ENCODE data around the gene SPTB.
A peak's percentile ranks its signal among the peaks of the same experiment; 100 is the strongest.

Gene SPTB

GRCh38 chr14:64787619-64788018 is 92.1 kb downstream of the SPTB start:
- no peaks in the 10 kb centered on the region for H3K4me1 ChIP-seq (ENCODE audit: control insufficient read depth in 5 of 5, insufficient read depth in 5 of 5, low read length in 5 of 5)
- no peaks in the 10 kb centered on the region for H3K27me3 ChIP-seq (ENCODE audit: control insufficient read depth in 5 of 5, insufficient read depth in 4 of 5, low read length in 5 of 5)
- H3K9me3 ChIP-seq (ENCODE audit: control insufficient read depth in 5 of 5, low read length in 5 of 5) = no peaks in the 10 kb centered on the region
- no peak overlapping the region for H3K27ac ChIP-seq (ENCODE audit: low read depth, low read length)
- no peaks in the 10 kb centered on the region for H3K36me3 ChIP-seq (ENCODE audit: control insufficient read depth in 5 of 5, insufficient read depth in 5 of 5, low read length in 5 of 5)
- no peak overlapping the region for H3K4me3 ChIP-seq (ENCODE audit: low read depth in 1 of 5, low read length in 5 of 5)
- no peak overlapping the region for H3K9ac ChIP-seq (ENCODE audit: low read length in 5 of 5)

- H3K9me3 ChIP-seq (ENCODE audit: control insufficient read depth in 5 of 5, low read length in 5 of 5) = no peaks in the 10 kb centered on the region
- H3K4me3 ChIP-seq (ENCODE audit: low read depth in 1 of 5, low read length in 5 of 5) = no peak overlapping the region
- H3K27me3 ChIP-seq (ENCODE audit: control insufficient read depth in 5 of 5, insufficient read depth in 4 of 5, low read length in 5 of 5) = no peaks in the 10 kb centered on the region
- no peaks in the 10 kb centered on the region for H3K36me3 ChIP-seq (ENCODE audit: control insufficient read depth in 5 of 5, insufficient read depth in 5 of 5, low read length in 5 of 5)
- no peak overlapping the region for H3K27ac ChIP-seq (ENCODE audit: low read depth, low read length)
- H3K9ac ChIP-seq (ENCODE audit: low read length in 5 of 5) = no peak overlapping the region
- H3K4me1 ChIP-seq (ENCODE audit: control insufficient read depth in 5 of 5, insufficient read depth in 5 of 5, low read length in 5 of 5) = no peaks in the 10 kb centered on the region
These were observed 93.2 kb downstream of the SPTB start for GRCh38 chr14:64786296-64787149.

- no peak overlapping the region for H3K27ac ChIP-seq (ENCODE audit: low read depth, low read length)
- H3K9me3 ChIP-seq (ENCODE audit: control insufficient read depth in 5 of 5, low read length in 5 of 5) = no peaks in the 10 kb centered on the region
- H3K4me3 ChIP-seq (ENCODE audit: low read depth in 1 of 5, low read length in 5 of 5) = no peak overlapping the region
- H3K36me3 ChIP-seq (ENCODE audit: control insufficient read depth in 5 of 5, insufficient read depth in 5 of 5, low read length in 5 of 5) = no peaks in the 10 kb centered on the region
- H3K4me1 ChIP-seq (ENCODE audit: control insufficient read depth in 5 of 5, insufficient read depth in 5 of 5, low read length in 5 of 5) = no peaks in the 10 kb centered on the region
- H3K9ac ChIP-seq (ENCODE audit: low read length in 5 of 5) = no peak overlapping the region
- no peaks in the 10 kb centered on the region for H3K27me3 ChIP-seq (ENCODE audit: control insufficient read depth in 5 of 5, insufficient read depth in 4 of 5, low read length in 5 of 5)
These were observed 95.7 kb downstream of the SPTB start for GRCh38 chr14:64784006-64784405.

GRCh38 chr14:64782196-64782595 is 97.5 kb downstream of the SPTB start:
- no peak overlapping the region for H3K27ac ChIP-seq (ENCODE audit: low read depth, low read length)
- H3K9ac ChIP-seq (ENCODE audit: low read length in 5 of 5) = no peak overlapping the region
- H3K27me3 ChIP-seq (ENCODE audit: control insufficient read depth in 5 of 5, insufficient read depth in 4 of 5, low read length in 5 of 5) = no peaks in the 10 kb centered on the region
- H3K36me3 ChIP-seq (ENCODE audit: control insufficient read depth in 5 of 5, insufficient read depth in 5 of 5, low read length in 5 of 5) = no peaks in the 10 kb centered on the region
- no peaks in the 10 kb centered on the region for H3K9me3 ChIP-seq (ENCODE audit: control insufficient read depth in 5 of 5, low read length in 5 of 5)
- no peak overlapping the region for H3K4me3 ChIP-seq (ENCODE audit: low read depth in 1 of 5, low read length in 5 of 5)
- peaks cover 0 to 7% (median 3%) of the 10 kb centered on the region in 5 donors for H3K4me1 ChIP-seq (ENCODE audit: control insufficient read depth in 5 of 5, insufficient read depth in 5 of 5, low read length in 5 of 5)

GRCh38 chr14:64779472-64779871 is 100.2 kb downstream of the SPTB start:
- no peak overlapping the region for H3K4me3 ChIP-seq (ENCODE audit: low read depth in 1 of 5, low read length in 5 of 5)
- H3K27me3 ChIP-seq (ENCODE audit: control insufficient read depth in 5 of 5, insufficient read depth in 4 of 5, low read length in 5 of 5) = no peaks in the 10 kb centered on the region
- H3K9ac ChIP-seq (ENCODE audit: low read length in 5 of 5) = no peak overlapping the region
- no peaks in the 10 kb centered on the region for H3K36me3 ChIP-seq (ENCODE audit: control insufficient read depth in 5 of 5, insufficient read depth in 5 of 5, low read length in 5 of 5)
- H3K9me3 ChIP-seq (ENCODE audit: control insufficient read depth in 5 of 5, low read length in 5 of 5) = no peaks in the 10 kb centered on the region
- H3K27ac ChIP-seq (ENCODE audit: low read depth, low read length) = no peak overlapping the region
- H3K4me1 ChIP-seq (ENCODE audit: control insufficient read depth in 5 of 5, insufficient read depth in 5 of 5, low read length in 5 of 5) = peaks cover 0 to 7% (median 3%) of the 10 kb centered on the region in 5 donors

GRCh38 chr14:64778104-64778754 is 101.5 kb downstream of the SPTB start:
- peak overlapping the region; percentile 23 for H3K27ac ChIP-seq (ENCODE audit: low read depth, low read length)
- H3K36me3 ChIP-seq (ENCODE audit: control insufficient read depth in 5 of 5, insufficient read depth in 5 of 5, low read length in 5 of 5) = no peaks in the 10 kb centered on the region
- no peaks in the 10 kb centered on the region for H3K27me3 ChIP-seq (ENCODE audit: control insufficient read depth in 5 of 5, insufficient read depth in 4 of 5, low read length in 5 of 5)
- no peak overlapping the region for H3K4me3 ChIP-seq (ENCODE audit: low read depth in 1 of 5, low read length in 5 of 5)
- no peak overlapping the region for H3K9ac ChIP-seq (ENCODE audit: low read length in 5 of 5)
- H3K4me1 ChIP-seq (ENCODE audit: control insufficient read depth in 5 of 5, insufficient read depth in 5 of 5, low read length in 5 of 5) = peaks cover 0 to 7% (median 3%) of the 10 kb centered on the region in 5 donors
- peaks cover 0 to 4% (median 0%) of the 10 kb centered on the region in 5 donors for H3K9me3 ChIP-seq (ENCODE audit: control insufficient read depth in 5 of 5, low read length in 5 of 5)

GRCh38 chr14:64777461-64777860 is 102.2 kb downstream of the SPTB start:
- no peak overlapping the region for H3K27ac ChIP-seq (ENCODE audit: low read depth, low read length)
- peaks cover 0 to 7% (median 3%) of the 10 kb centered on the region in 5 donors for H3K4me1 ChIP-seq (ENCODE audit: control insufficient read depth in 5 of 5, insufficient read depth in 5 of 5, low read length in 5 of 5)
- peaks cover 0 to 7% (median 0%) of the 10 kb centered on the region in 5 donors for H3K9me3 ChIP-seq (ENCODE audit: control insufficient read depth in 5 of 5, low read length in 5 of 5)
- H3K27me3 ChIP-seq (ENCODE audit: control insufficient read depth in 5 of 5, insufficient read depth in 4 of 5, low read length in 5 of 5) = no peaks in the 10 kb centered on the region
- H3K9ac ChIP-seq (ENCODE audit: low read length in 5 of 5) = no peak overlapping the region
- no peak overlapping the region for H3K4me3 ChIP-seq (ENCODE audit: low read depth in 1 of 5, low read length in 5 of 5)
- H3K36me3 ChIP-seq (ENCODE audit: control insufficient read depth in 5 of 5, insufficient read depth in 5 of 5, low read length in 5 of 5) = peaks cover 0 to under 1% (median 0%) of the 10 kb centered on the region in 5 donors

- Histone ChIP-seq H3K4me3 (ENCODE audit: low read depth in 1 of 5, low read length in 5 of 5) (no peak overlapping the region), H3K36me3 (ENCODE audit: control insufficient read depth in 5 of 5, insufficient read depth in 5 of 5, low read length in 5 of 5) (peaks cover 0 to 6% (median 0%) of the 10 kb centered on the region in 5 donors), H3K9ac (ENCODE audit: low read length in 5 of 5) (no peak overlapping the region), H3K27ac (ENCODE audit: low read depth, low read length) (no peak overlapping the region), H3K9me3 (ENCODE audit: control insufficient read depth in 5 of 5, low read length in 5 of 5) (peaks cover 0 to 7% (median 0%) of the 10 kb centered on the region in 5 donors), H3K4me1 (ENCODE audit: control insufficient read depth in 5 of 5, insufficient read depth in 5 of 5, low read length in 5 of 5) (peaks cover 0 to 7% (median 3%) of the 10 kb centered on the region in 5 donors), H3K27me3 (ENCODE audit: control insufficient read depth in 5 of 5, insufficient read depth in 4 of 5, low read length in 5 of 5) (no peaks in the 10 kb centered on the region)
These were observed 104.5 kb downstream of the SPTB start for GRCh38 chr14:64775081-64775777.

- Histone ChIP-seq H3K4me1 (ENCODE audit: control insufficient read depth in 5 of 5, insufficient read depth in 5 of 5, low read length in 5 of 5) (peaks cover 0 to 7% (median 3%) of the 10 kb centered on the region in 5 donors), H3K27me3 (ENCODE audit: control insufficient read depth in 5 of 5, insufficient read depth in 4 of 5, low read length in 5 of 5) (no peaks in the 10 kb centered on the region), H3K9ac (ENCODE audit: low read length in 5 of 5) (no peak overlapping the region), H3K9me3 (ENCODE audit: control insufficient read depth in 5 of 5, low read length in 5 of 5) (peaks cover 0 to 7% (median 0%) of the 10 kb centered on the region in 5 donors), H3K27ac (ENCODE audit: low read depth, low read length) (no peak overlapping the region), H3K4me3 (ENCODE audit: low read depth in 1 of 5, low read length in 5 of 5) (no peak overlapping the region), H3K36me3 (ENCODE audit: control insufficient read depth in 5 of 5, insufficient read depth in 5 of 5, low read length in 5 of 5) (peaks cover 0 to 7% (median 0%) of the 10 kb centered on the region in 5 donors)
These were observed 105.4 kb downstream of the SPTB start for GRCh38 chr14:64774272-64774671.
